Type B pancreatic cell (in vitro differentiated cells): ENCODE results near the gene FUT1. TPM values are rescaled to one million over a fixed set of nuclear protein-coding genes. Genes with fewer than 3 reads are reported as not detected.

ENCODE experiments used
- DNase-seq: peaks from one replicate; pipeline ENCODE4 v3.0.0; 2021; ENCODE audit warnings: mixed read lengths; ENCODE audit not compliant: unreplicated experiment; ENCODE audit errors: extremely low spot score
- H3K27ac Mint-ChIP-seq: 2 replicates; pipeline ENCODE4 v1.8.0; 2021; ENCODE audit warnings: mild to moderate bottlenecking, mixed read lengths
- H3K27me3 Mint-ChIP-seq: 2 replicates; pipeline ENCODE4 v1.8.0; 2021; ENCODE audit warnings: mixed read lengths
- H3K36me3 Mint-ChIP-seq: 2 replicates; pipeline ENCODE4 v1.8.0; 2021; ENCODE audit warnings: mixed read lengths
- H3K4me1 Mint-ChIP-seq: one replicate; pipeline ENCODE4 v1.8.0; 2021; ENCODE audit warnings: mixed read lengths; ENCODE audit not compliant: unreplicated experiment
- H3K4me3 Mint-ChIP-seq: 2 replicates; pipeline ENCODE4 v1.8.0; 2021; ENCODE audit warnings: mild to moderate bottlenecking, mixed read lengths
- H3K9me3 Mint-ChIP-seq: 2 replicates; pipeline ENCODE4 v1.8.0; 2021; ENCODE audit warnings: mixed read lengths
- total RNA-seq: library from RNA; stranded (reverse); gene quantifications from 2 replicates; pipeline ENCODE4 v1.2.1, GENCODE V29; 2021; ENCODE audit warnings: low replicate concordance
- TF ChIP-seq, protein P1 (sequence below): fragments of 200-600 bp; sonication (generic); conservative IDR thresholded peaks from 2 replicates; pipeline ENCODE4 v1.5.0; 2021; ENCODE audit warnings: antibody characterized with exemption, mild to moderate bottlenecking

Gene FUT1
- total RNA-seq, 1 donor from 2014 or later, result 15.0 TPM

DNA sequence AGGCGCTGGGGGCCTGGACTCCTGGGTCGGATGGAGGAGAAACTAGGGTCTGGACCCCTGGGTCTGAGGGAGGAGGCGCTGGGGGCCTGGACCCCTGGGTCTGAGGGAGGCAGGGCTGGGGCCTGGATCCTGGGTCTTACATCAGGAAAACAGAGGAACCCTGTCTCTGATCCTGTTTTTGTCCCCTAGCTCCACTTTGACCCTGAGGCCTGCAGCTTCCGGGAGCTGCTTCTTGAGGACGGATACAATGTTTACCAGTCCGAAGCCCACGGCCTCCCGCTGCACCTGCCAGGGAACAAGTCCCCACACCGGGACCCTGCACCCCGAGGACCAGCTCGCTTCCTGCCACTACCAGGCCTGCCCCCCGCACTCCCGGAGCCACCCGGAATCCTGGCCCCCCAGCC lies 5.3 kb upstream of the FUT1 start:
- peaks cover 9% of the 10 kb centered on the region for H3K4me1 Mint-ChIP-seq
- no peaks in the 10 kb centered on the region for H3K36me3 Mint-ChIP-seq
- no peak overlapping the region for H3K27ac Mint-ChIP-seq
- H3K9me3 Mint-ChIP-seq, result no peaks in the 10 kb centered on the region
- TF ChIP-seq, protein P1, sequence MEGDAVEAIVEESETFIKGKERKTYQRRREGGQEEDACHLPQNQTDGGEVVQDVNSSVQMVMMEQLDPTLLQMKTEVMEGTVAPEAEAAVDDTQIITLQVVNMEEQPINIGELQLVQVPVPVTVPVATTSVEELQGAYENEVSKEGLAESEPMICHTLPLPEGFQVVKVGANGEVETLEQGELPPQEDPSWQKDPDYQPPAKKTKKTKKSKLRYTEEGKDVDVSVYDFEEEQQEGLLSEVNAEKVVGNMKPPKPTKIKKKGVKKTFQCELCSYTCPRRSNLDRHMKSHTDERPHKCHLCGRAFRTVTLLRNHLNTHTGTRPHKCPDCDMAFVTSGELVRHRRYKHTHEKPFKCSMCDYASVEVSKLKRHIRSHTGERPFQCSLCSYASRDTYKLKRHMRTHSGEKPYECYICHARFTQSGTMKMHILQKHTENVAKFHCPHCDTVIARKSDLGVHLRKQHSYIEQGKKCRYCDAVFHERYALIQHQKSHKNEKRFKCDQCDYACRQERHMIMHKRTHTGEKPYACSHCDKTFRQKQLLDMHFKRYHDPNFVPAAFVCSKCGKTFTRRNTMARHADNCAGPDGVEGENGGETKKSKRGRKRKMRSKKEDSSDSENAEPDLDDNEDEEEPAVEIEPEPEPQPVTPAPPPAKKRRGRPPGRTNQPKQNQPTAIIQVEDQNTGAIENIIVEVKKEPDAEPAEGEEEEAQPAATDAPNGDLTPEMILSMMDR, result no peak
- peaks cover 36% of the 10 kb centered on the region for H3K27me3 Mint-ChIP-seq
- no peak for DNase-seq
- H3K4me3 Mint-ChIP-seq, result no peak overlapping the region

GRCh38 chr19:48757089-48757675 lies 4.7 kb upstream of the FUT1 start:
- H3K4me3 Mint-ChIP-seq, result no peak overlapping the region
- H3K36me3 Mint-ChIP-seq, result no peaks in the 10 kb centered on the region
- TF ChIP-seq, protein P1, result no peak
- H3K4me1 Mint-ChIP-seq, result peaks cover 9% of the 10 kb centered on the region
- no peak for DNase-seq
- H3K9me3 Mint-ChIP-seq, result no peaks in the 10 kb centered on the region
- no peak overlapping the region for H3K27ac Mint-ChIP-seq
- H3K27me3 Mint-ChIP-seq, result peaks cover 32% of the 10 kb centered on the region

DNA sequence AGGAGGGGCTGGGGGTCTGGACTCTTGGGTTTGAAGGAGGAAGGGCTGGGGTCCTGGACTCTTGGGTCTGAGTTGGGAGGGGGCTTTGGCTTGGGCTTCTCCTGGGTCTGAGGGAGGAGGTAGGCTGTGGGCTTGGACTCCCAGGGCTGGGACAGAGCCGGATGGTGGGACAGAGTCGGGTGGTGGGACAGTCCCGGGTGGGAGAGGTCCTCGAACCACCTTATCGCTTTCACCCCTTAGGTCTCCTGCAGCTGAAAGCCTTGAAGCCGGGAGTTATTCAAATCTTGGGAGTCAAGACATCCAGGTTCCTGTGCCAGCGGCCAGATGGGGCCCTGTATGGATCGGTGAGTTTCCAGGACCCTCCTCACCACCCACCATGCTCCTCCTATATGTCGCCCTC lies 4.2 kb upstream of the FUT1 start:
- DNase-seq, result no peak
- TF ChIP-seq, protein P1, result no peak
- Mint-ChIP-seq H3K4me1 (peaks cover 9% of the 10 kb centered on the region), H3K9me3 (no peaks in the 10 kb centered on the region), H3K27me3 (peaks cover 35% of the 10 kb centered on the region), H3K27ac (no peak overlapping the region), H3K36me3 (no peaks in the 10 kb centered on the region), H3K4me3 (no peak overlapping the region)

DNA sequence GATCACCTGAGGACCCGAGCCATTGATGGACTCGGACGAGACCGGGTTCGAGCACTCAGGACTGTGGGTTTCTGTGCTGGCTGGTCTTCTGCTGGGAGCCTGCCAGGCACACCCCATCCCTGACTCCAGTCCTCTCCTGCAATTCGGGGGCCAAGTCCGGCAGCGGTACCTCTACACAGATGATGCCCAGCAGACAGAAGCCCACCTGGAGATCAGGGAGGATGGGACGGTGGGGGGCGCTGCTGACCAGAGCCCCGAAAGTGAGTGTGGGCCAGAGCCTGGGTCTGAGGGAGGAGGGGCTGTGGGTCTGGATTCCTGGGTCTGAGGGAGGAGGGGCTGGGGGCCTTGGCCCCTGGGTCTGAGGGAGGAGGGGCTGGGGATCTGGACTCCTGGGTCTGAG lies 3.8 kb upstream of the FUT1 start:
- DNase-seq, result no peak
- H3K4me3 Mint-ChIP-seq, result no peak overlapping the region
- TF ChIP-seq, protein P1, result no peak
- no peaks in the 10 kb centered on the region for H3K9me3 Mint-ChIP-seq
- peaks cover 35% of the 10 kb centered on the region for H3K27me3 Mint-ChIP-seq
- H3K36me3 Mint-ChIP-seq, result no peaks in the 10 kb centered on the region
- H3K27ac Mint-ChIP-seq, result no peak overlapping the region
- peaks cover 11% of the 10 kb centered on the region for H3K4me1 Mint-ChIP-seq

DNA sequence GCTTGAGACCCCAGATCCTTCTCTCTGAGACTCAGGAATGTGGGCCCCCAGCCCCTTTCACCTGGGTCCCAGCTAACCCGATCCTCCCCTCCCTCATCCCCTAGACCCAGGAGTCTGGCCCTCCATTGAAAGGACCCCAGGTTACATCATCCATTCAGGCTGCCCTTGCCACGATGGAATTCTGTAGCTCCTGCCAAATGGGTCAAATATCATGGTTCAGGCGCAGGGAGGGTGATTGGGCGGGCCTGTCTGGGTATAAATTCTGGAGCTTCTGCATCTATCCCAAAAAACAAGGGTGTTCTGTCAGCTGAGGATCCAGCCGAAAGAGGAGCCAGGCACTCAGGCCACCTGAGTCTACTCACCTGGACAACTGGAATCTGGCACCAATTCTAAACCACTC lies 3.3 kb upstream of the FUT1 start:
- Mint-ChIP-seq H3K4me3 (no peak overlapping the region), H3K36me3 (no peaks in the 10 kb centered on the region), H3K4me1 (peaks cover 14% of the 10 kb centered on the region), H3K9me3 (no peaks in the 10 kb centered on the region), H3K27ac (no peak overlapping the region), H3K27me3 (peaks cover 37% of the 10 kb centered on the region)
- TF ChIP-seq, protein P1, result no peak
- DNase-seq, result no peak
